Stimulated activated CD4-positive, alpha-beta T cell treated with anti-CD3 and anti-CD28 coated beads, Interleukin-15, amount 100 ng/mL, for 48 hours (primary cell): ENCODE data around the gene MZT2A.
"Not testable (repeated sequence)": the region's sequence is repeated elsewhere in the genome, so short reads cannot be mapped to it uniquely, and the experiment has no call there.

Experiments
- DNase-seq, 2 donors: peaks; one replicate each; pipeline ENCODE4 v3.0.0-alpha.2; 2020; ENCODE audit warnings: low read depth in 2 of 2

Gene MZT2A

GRCh38 chr2:131520526-131520925 is 28.3 kb upstream of the MZT2A start:
- DNase-seq: no peak

GRCh38 chr2:131519871-131520470 is 27.8 kb upstream of the MZT2A start:
- DNase-seq: not testable (repeated sequence)

- DNase-seq: no peak
These were observed 27.3 kb upstream of the MZT2A start for GRCh38 chr2:131519466-131519865.

- DNase-seq: not testable (repeated sequence)
These were observed 26.3 kb upstream of the MZT2A start for GRCh38 chr2:131518531-131518930.

GRCh38 chr2:131517856-131518255 is 25.7 kb upstream of the MZT2A start:
- not testable (repeated sequence) for DNase-seq

- no peak for DNase-seq
These were observed 25.1 kb upstream of the MZT2A start for GRCh38 chr2:131517106-131517831.

GRCh38 chr2:131516621-131517020 is 24.4 kb upstream of the MZT2A start:
- DNase-seq: not testable (repeated sequence)

- DNase-seq: no peak
These were observed 23.8 kb upstream of the MZT2A start for GRCh38 chr2:131516011-131516410.

DNA sequence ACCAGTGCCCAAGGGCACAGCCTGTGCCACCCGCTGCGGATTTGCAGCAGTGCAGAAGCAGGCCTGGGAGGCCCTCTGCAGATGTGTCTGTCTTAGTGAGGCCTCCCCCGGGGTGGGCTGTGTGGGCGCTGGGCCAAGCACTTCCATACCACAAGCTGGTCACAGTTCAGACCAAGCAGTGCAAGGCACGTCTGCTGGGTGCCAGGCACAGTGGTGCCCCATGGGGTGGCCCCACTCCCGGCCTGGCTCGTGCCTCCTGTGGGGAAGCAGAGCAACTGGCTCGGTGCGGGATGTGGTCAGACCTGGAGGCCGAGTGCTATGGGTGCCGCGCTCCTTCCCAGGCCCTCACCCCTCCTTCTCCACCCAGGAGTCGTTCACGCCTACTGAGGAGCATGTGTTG is 23.0 kb upstream of the MZT2A start:
- not testable (repeated sequence) for DNase-seq

GRCh38 chr2:131514408-131515166 is 22.4 kb upstream of the MZT2A start:
- not testable (repeated sequence) for DNase-seq

GRCh38 chr2:131511969-131512870 is 20.0 kb upstream of the MZT2A start:
- not testable (repeated sequence) for DNase-seq

DNA sequence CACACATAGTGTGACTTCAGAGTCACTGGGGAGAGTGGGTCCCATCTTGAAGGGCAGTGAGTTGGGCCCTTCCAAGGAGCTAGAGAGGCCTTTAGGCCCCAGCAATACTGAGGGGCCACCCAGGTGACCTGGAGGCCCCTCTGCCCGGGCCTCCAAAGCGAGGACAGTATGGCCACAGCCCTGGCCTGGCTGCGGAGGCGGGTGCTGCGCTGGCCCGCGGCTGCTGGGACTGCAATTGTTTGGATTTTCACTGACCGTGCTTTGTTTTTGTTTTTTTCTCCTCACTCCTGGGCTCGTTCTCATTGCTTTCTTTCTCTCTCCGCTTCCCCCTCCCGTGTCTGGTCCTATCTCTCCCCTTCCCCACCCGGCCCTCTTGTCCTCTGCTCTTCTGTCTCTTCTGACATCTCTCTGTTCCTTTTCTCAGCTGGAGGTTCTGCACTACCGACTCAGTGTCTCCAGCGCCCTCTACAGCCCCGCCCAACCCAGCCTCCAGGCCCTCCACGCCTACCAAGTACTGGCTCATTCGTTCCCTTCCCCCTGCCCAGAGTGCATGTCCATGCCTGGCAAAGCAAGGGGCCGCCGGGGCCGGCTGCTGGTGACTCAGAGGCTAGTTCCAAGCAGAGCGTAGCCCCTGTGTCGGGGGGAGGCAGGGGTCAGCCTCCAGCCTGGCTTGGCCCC is 19.2 kb upstream of the MZT2A start:
- not testable (repeated sequence) for DNase-seq

- no peak for DNase-seq
These were observed 17.4 kb upstream of the MZT2A start for GRCh38 chr2:131509615-131510014.

GRCh38 chr2:131504082-131504750 is 12.0 kb upstream of the MZT2A start:
- not testable (repeated sequence) for DNase-seq

DNA sequence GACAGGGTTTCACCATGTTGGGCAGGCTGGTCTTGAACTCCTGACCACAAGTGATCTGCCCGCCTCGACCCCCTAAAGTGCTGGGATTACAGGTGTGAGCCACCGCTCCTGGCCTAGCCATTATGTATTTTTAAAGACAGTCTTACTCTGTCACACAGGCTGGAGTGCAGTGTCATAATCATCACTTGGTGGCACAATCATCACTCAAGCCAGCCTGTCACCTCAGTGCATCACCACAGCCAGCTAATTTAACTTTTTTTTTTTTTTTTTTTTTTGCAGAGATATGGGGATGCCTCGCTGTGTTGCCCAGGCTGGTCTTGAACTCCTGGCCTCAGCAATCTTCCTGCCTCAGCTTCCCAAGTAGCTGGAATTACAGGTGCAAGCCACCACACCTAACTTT is 11.4 kb upstream of the MZT2A start:
- not testable (repeated sequence) for DNase-seq

DNA sequence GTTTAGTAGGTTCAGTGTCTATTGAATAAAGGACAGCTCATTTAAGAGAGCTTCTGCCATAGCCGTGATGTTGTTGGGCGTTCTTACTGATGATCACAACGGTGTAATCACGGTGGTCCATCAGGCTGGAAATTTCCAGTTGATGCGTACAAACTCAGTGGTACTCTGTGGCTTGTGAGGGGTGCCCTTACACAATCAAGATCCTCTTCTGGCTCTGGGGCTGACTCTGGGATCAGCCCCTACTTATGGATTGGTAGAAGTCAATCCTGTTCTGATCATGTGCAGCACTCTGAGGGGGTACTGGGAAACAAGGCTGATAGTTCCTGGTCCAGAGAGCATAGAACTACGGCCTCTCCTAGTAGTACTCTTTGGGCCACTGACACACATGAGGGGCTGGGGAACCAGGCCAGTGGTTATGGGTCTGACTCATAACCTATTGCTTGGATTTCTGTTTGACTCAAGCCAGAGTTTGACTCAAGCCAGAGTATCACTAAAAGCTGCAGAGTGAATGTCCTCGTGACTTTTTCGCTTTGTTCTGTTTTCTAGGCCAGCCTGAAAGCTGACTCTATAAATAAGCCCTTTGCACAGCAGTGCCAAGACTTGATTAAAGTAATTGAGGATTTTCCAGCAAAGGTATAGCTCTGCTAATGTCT is 6.2 kb upstream of the MZT2A start:
- peak in 1 of 2 donors; percentile 14 for DNase-seq

DNA sequence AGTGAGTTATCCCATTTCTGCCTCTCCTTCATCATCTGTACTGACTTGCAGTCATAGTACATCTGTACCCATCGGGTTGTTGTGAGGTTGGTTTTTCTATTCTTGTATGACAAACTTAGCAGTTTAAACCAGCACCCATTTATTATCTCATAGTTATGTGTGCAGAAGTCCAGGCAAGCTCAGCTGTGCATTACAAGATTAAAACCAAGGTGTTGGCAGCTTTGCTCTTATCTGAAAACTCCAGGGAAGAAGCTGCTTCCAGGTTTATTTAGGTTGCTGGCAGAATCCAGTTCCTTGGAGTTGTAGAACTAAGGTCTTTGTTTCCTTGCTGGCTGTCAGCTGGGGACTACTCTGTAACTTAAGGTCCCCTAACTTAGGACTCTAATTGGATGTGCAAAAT is 3.3 kb upstream of the MZT2A start:
- DNase-seq: not testable (repeated sequence)

- no peak for DNase-seq
These were observed 1.2 kb upstream of the MZT2A start for GRCh38 chr2:131493199-131493968.
